ENCODE results near the gene SMC3.

- TF ChIP-seq CTCF (IDR thresholded peaks at IDR 0.05): no peak
- TF ChIP-seq POLR2A (IDR thresholded peaks at IDR 0.05): no peak
- TF ChIP-seq EP300 (IDR thresholded peaks at IDR 0.05): no peak
These were observed 39.7 kb upstream of the SMC3 start for GRCh38 chr10:110527731-110528171.
